Measurements from ENCODE around the gene ADARB2. TPM values are rescaled to one million over a fixed set of nuclear protein-coding genes. Genes with fewer than 3 reads are reported as not detected.

The ADARB2 gene
- total RNA-seq, 4 donors from 2014 or later, result 2.0 to 9.9 (median 5.1) TPM

DNA sequence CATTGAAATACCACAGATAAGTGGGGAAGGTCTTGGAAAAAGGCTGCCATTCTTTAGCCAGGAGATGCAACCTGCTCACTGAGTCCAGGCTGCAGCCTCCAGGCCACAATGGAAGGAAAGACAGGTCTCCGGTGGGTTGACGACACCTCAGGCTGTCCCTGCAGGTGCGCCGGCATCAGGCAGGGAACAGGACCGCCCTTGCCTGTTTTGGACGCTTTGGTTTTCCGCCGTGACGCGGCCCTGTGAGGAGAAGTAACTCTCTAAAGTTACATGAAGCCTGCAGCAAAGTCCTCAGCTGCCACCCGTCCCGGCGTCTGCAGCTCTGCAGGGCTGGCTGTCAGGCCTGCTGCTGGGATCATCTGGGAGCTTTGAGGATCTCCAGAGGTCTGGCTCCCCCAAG, 534.1 kb downstream of the ADARB2 start:
- H3K4me1 ChIP-seq, result peaks cover 0 to 11% (median 0%) of the 10 kb centered on the region in 4 donors
- H3K36me3 ChIP-seq, result no peaks in the 10 kb centered on the region
- H3K27me3 ChIP-seq, result no peaks in the 10 kb centered on the region
- TF ChIP-seq POLR2A (IDR thresholded peaks at IDR 0.05), result no peak
- TF ChIP-seq, protein P1, sequence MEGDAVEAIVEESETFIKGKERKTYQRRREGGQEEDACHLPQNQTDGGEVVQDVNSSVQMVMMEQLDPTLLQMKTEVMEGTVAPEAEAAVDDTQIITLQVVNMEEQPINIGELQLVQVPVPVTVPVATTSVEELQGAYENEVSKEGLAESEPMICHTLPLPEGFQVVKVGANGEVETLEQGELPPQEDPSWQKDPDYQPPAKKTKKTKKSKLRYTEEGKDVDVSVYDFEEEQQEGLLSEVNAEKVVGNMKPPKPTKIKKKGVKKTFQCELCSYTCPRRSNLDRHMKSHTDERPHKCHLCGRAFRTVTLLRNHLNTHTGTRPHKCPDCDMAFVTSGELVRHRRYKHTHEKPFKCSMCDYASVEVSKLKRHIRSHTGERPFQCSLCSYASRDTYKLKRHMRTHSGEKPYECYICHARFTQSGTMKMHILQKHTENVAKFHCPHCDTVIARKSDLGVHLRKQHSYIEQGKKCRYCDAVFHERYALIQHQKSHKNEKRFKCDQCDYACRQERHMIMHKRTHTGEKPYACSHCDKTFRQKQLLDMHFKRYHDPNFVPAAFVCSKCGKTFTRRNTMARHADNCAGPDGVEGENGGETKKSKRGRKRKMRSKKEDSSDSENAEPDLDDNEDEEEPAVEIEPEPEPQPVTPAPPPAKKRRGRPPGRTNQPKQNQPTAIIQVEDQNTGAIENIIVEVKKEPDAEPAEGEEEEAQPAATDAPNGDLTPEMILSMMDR (IDR thresholded peaks at IDR 0.05), result no peak
- no peaks in the 10 kb centered on the region for H3K9me3 ChIP-seq
- H3K27ac ChIP-seq, result no peak overlapping the region
- no peak overlapping the region for H3K4me3 ChIP-seq
- DNase-seq, result peak in 1 of 3 donors; percentile 29

DNA sequence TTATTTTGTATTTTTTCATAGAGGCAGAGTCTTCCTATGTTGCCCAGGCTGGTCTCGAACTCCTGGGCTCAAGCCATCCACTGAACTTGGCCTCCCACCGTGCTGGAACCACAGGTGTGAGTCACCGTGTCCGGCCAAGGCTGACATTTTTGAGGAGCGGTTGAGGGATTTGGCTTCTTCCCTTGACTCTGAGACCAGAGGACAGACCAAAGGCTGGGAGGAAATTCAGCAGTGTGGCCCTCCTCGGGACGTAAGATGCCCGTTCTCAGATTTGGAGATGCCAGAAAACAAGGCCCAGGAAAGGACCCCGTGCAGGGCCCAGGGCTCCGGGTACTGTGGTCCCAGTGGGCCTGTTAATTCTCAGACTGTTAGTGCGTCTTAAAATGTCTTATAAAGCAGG, 535.0 kb downstream of the ADARB2 start:
- peak in 1 of 3 donors; percentile 7 for DNase-seq
- Histone ChIP-seq H3K4me1 (peaks cover 0 to 20% (median 0%) of the 10 kb centered on the region in 4 donors), H3K27me3 (no peaks in the 10 kb centered on the region), H3K9me3 (no peaks in the 10 kb centered on the region), H3K36me3 (no peaks in the 10 kb centered on the region), H3K27ac (no peak overlapping the region), H3K4me3 (no peak overlapping the region)
- TF ChIP-seq, protein P1 (IDR thresholded peaks at IDR 0.05), result no peak
- no peak for TF ChIP-seq POLR2A (IDR thresholded peaks at IDR 0.05)

DNA sequence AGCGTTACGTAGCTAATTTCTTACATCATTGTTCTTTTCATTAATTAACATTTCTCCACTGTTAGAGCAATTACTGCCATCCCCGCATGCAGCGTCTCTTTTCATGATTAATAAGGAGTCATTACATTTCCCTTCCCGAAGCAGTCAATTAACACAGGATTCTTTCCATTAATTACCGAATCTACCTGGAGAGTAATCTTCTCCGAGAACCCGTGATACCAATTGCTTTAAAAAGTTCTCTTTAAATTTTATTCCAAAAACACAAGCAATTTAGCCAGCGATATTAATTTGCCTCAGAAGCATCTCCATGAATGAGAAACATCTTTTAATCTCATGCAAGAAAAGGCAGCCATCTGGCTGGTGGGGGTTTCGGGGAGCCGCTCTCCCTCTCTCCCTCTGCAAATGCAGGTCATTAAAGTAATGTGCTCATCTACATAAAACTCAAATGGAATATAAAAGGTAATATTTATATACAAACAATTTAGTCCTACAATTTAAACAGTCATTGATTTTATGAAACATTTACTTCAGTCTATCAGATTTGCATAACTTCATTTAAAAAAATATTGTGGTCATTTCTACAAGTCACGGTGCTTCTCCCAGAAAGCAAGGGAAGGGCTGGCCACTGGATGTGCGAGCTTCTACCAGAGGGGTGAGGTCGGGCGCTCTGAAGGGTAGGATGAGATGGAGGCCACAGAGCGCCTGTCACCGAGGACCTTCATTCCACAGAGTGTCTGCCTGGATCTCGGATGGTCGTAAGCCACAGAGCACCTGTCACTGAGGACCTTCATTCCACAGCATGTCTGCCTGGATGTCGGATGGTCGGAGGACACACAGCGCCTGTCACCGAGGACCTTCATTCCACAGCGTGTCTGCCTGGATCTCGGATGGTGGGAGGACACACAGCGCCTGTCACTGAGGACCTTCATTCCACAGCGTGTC, 536.2 kb downstream of the ADARB2 start:
- H3K36me3 ChIP-seq, result no peaks in the 10 kb centered on the region
- H3K27ac ChIP-seq, result no peak overlapping the region
- no peaks in the 10 kb centered on the region for H3K27me3 ChIP-seq
- DNase-seq, result peak in 1 of 3 donors; percentile 11
- peaks cover 0 to 23% (median 0%) of the 10 kb centered on the region in 4 donors for H3K4me1 ChIP-seq
- no peak overlapping the region for H3K4me3 ChIP-seq
- TF ChIP-seq, protein P1 (IDR thresholded peaks at IDR 0.05), result no peak
- TF ChIP-seq POLR2A (IDR thresholded peaks at IDR 0.05), result no peak
- no peaks in the 10 kb centered on the region for H3K9me3 ChIP-seq

DNA sequence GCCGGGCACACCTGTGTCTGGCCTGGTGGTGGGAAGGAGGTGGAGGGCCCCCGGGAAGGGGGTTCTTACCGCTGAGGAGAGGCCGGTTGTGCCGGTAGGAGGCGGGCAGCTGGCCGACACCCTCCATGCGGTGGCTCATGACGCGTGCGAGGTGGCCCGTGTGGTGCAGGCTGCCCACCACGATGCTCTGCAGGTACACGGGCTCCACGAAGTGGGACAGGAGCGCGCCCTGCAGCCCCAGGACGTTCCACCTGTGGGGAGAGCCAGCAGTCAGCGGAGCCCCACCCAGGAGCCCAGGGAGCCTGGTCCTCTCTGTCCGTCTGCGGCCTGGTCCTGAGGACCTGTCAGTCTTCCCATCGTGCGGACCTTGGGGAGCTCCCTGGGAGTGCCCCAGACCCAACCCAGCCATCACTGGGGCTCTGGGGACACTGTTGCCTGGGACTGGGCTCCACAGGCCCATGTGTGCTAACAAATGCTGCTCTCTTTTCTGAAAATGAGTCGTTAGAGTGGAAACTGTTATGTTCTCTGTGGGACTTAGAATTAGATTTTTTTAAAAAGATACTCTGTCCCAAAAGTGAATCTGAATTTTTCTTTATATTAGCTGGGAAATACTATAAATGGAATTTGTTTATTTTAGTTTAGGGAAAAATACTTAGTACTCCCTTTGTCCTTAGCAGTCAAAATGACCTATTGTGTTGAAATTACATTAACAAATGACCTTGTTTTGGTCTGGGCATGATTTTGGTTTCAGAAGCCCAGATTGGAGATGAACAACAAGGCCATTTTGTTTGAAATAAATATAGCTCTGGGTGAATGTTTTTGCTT, 537.2 kb downstream of the ADARB2 start:
- no peaks in the 10 kb centered on the region for H3K9me3 ChIP-seq
- H3K36me3 ChIP-seq, result no peaks in the 10 kb centered on the region
- TF ChIP-seq, protein P1 (IDR thresholded peaks at IDR 0.05), result no peak
- no peak for TF ChIP-seq POLR2A (IDR thresholded peaks at IDR 0.05)
- DNase-seq, result peak in 2 of 3 donors; percentile 28 to 42
- no peak overlapping the region for H3K27ac ChIP-seq
- H3K4me1 ChIP-seq, result peaks cover 0 to 23% (median 0%) of the 10 kb centered on the region in 4 donors
- H3K4me3 ChIP-seq, result no peak overlapping the region
- no peaks in the 10 kb centered on the region for H3K27me3 ChIP-seq

DNA sequence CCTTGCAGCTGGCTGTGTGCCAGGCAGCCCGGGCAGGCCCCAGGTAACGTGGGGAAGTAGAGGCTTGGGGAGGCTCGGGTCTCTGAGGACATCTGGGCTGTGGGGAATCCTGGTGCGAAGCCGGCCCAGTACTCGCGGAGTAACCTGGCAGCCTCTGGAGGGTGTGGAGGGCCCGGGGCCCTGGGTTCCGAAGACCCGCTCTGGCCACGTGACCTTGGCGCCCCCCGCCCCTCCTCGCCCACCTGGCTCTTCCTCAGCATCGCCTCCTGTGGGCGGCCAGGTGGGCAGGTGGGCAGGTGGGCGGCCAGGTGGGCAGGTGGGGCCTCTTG, 538.0 kb downstream of the ADARB2 start:
- no peaks in the 10 kb centered on the region for H3K27me3 ChIP-seq
- H3K9me3 ChIP-seq, result no peaks in the 10 kb centered on the region
- H3K27ac ChIP-seq, result no peak overlapping the region
- no peak overlapping the region for H3K4me3 ChIP-seq
- no peaks in the 10 kb centered on the region for H3K36me3 ChIP-seq
- DNase-seq, result peak in 1 of 3 donors; percentile 37
- TF ChIP-seq POLR2A (IDR thresholded peaks at IDR 0.05), result no peak
- TF ChIP-seq, protein P1 (IDR thresholded peaks at IDR 0.05), result no peak
- H3K4me1 ChIP-seq, result peaks cover 0 to 23% (median 0%) of the 10 kb centered on the region in 4 donors

Data from Peyer's patch (tissue), 4 donors.